NCI-H2081 treated with DMSO at 0.1 percent for 48 hours (cell line): Measurements from ENCODE around the gene SLC35D3.
"Not testable (repeated sequence)": the region's sequence is repeated elsewhere in the genome, so short reads cannot be mapped to it uniquely, and the experiment has no call there.

Experiments
- DNase-seq: peaks from one replicate; lab custom pipeline; 2025; lab: John Stamatoyannopoulos, UW

Gene SLC35D3

DNA sequence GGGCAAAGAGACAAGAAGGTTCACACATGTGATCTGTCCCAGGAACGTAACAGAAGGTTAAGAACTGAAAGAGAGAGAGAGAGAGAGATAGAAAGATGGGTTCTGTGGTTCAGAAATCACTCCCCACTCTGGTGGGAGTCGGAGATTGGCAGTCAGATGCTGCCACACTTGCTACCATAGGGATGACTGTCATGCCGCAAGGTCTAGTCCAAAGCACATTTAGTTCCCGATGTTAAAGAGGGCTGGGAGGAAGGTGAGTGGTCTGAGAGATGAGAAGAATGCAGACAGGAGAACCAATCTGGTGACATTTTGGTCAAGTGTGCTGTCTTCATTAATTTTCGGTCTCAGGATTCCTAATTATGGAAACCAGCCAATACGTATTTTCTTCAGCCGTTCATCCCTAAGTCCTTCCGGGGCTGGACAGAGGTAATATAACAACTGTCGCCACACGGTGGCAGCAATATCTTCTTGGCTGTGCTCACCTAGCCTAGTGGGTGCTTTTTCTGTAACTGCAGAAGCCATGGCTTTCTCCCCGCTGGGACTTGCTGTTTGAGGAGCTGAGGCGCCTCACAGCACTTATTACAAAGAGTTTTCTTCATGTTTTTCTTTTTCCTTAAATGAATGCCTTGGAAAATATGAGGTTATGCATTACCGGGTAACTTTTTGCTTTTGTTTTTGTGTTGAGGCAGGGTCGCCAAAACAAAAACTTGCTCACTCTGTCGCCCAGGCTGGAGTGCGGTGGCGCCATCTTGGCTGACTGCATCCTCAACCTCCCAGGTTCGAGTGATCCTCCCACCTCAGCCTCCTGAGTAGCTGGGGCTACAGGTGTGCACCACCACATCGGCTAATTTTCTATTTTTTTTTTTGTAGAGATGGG, 46.0 kb downstream of the SLC35D3 start:
- DNase-seq = peak; percentile 61

DNA sequence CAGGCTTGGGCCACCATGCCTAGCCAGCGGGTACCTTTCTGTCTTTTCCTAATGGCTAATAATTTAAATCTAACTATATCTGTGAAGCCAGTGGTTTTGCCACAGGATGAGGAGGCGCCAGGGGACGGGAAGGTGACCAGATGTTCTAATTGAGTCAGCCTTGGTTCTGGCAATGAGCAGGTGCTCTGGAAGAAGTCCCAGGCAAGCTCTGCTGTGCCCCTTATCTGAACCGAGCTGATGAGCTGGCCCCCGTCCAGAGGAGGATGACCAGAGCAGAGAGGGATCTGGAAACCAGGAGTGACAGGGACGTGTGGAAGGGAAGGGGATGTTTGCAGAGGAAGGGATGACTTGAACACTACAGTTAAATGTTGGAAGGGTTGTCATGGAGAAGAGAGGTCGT, 46.7 kb downstream of the SLC35D3 start:
- no peak for DNase-seq

DNA sequence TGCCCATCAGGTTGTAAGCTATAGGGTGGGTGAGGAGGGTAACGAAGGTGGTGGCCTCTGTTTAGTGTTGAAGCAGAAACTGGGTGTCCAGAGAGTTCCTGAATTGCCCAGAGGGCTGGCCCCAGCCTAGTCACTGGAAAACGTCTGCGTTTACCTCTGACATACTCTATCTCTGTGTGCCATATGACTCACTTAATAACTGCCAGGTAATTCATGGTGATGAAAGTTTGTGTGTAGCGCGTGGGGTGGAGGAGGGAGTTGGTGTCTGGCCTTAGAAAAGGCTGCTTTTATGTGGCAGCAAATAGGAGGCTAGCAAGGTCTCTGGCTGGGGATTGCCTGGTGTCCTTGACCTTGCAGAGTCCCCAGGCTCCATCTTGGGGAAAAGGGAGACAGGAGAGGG, 47.3 kb downstream of the SLC35D3 start:
- no peak for DNase-seq

DNA sequence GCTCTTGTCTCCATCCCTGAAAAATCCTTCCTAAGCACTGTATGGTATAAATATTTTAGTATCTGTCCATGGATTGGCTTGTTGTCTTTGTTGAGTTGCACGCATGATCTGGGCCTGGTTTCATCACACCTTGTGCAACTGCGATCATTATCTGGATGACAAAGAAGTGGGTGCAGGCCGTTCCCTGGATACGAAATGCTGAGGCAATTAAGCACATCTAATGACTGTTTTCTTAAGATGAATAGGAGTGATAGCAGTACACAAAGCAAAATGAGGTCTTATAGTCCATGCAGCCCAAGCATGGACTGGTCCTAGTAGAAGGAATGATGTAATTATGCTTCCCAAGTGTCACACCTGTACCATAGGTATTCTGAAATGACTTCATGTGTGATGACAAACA, 47.8 kb downstream of the SLC35D3 start:
- DNase-seq = no peak

DNA sequence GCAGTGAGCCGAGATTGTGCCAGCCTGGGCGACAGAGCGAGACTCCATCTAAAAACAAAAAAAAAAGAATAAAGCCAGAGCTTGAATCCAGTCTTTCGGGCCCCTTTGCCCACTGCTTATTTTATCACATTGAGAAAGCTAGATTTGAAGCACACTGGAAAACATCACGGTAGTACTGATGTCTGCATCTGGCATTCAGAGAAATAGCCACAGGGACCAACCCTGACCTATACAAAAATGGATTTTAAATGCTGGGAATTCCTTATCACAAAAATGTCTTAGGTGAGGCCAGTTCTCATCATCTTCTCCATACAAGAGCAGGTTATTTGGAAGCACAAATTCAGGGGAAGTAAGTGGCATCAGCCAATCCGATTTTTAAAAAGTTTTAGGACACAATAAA, 49.5 kb downstream of the SLC35D3 start:
- DNase-seq = no peak

DNA sequence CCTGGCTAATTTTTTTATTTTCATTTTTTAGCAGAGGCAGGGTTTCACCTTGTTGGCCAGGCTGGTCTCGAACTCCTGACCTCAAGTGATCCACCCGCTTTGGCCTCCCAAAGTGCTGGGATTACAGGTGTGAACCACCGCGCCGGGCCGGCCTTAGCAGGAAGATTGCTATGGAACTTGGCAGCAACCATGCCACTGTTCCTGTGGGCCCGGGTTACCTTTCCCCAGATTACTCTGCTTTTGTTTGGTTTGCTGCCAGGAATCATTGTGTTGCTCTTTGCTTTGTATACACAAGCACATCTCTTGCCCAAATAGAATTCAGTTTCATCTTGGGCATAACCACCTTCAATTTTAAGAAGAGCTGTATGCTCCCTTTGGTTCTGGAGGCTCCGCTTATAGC, 51.7 kb downstream of the SLC35D3 start:
- not testable (repeated sequence) for DNase-seq
